Stimulated activated CD4-positive, alpha-beta T cell treated with anti-CD3 and anti-CD28 coated beads, Interleukin-15, amount 100 ng/mL, for 1 hour (primary cell): Measurements from ENCODE around the gene SRBD1.

Source experiments
- DNase-seq, 2 donors: peaks; one replicate each; pipeline ENCODE4 v3.0.0-alpha.2; 2020; ENCODE audit warnings: low read depth in 1 of 2, low spot score in 1 of 2

The SRBD1 gene

GRCh38 chr2:45382744-45383143 is 228.3 kb downstream of the SRBD1 start:
- no peak for DNase-seq

DNA sequence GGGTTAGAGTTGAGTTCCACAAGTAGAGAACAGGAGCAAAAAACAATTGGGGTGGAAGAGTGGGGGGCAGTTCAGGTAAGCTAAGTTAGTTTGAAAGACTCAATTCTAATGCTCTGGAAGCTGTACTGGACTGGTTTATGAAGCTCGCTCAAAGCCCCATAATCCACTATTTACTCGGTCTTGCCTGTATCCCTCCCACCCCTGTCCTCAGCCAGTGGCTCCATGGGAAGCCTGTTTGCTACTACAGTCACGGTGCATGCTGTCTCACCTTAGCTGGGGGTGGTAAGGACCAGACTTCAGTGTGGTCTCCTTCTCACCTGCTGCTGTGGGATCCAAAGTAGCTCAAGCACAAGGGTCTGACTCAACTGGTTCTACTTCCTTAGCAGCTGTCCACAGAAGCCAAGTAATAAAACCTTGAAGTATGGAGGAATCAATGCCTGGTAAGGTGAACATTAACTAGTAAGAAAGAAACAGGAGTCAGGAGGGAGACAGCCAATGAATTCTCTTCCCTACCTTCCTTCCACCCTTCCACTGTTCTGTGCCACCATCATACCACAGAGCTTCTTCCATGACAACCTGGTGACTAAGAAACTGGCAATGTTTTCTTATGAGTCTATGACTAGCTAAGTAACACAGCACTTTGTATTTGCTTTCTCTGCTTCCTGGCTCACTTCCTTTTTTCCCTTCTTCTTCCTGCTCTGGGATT is 230.8 kb downstream of the SRBD1 start:
- no peak for DNase-seq

- DNase-seq = no peak
Measured at GRCh38 chr2:45379399-45380087, 231.5 kb downstream of the SRBD1 start.

GRCh38 chr2:45373534-45373933 is 237.5 kb downstream of the SRBD1 start:
- DNase-seq = no peak

GRCh38 chr2:45370369-45370768 is 240.7 kb downstream of the SRBD1 start:
- no peak for DNase-seq

GRCh38 chr2:45368792-45369191 is 242.3 kb downstream of the SRBD1 start:
- no peak for DNase-seq

DNA sequence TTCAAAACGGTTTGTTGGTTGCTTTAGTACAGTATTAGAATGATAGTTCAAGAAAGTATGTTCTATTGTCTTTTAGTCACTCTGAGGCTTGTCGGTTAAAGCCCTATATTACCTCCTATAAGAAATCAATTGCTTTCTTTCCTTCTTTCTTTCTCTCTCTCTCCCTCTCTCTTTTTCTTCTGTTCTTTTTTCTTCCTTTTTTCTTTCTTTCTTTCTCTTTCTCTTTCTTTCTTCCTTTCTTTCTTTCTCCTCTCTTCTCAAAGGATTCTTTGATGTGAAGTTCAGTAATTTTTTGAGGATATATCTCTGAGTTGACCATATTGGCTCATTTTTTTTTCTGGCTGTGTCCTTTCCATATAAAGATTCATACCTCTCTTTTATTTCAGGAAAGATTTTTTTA is 249.4 kb downstream of the SRBD1 start:
- DNase-seq = no peak

DNA sequence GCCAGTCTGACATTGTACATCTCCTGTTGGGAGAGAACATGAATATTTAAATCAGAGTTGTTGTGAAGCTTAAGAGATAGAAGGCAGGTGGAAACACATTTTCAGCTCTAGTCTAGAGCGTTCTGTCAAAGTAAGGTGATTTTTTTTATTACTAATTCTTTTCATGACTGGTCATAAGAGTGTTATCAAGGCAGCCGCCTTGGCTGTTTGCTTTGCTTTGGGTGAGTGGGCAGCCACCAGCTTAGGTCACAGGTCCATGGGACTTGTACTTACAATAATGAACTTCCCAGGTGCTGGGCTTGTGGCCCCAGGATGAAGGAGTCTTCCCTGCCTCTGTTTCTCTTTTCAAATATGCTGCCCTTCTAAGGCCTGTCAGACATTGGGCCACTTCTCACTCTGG is 256.3 kb downstream of the SRBD1 start:
- no peak for DNase-seq

GRCh38 chr2:45353879-45354278 is 257.2 kb downstream of the SRBD1 start:
- no peak for DNase-seq

DNA sequence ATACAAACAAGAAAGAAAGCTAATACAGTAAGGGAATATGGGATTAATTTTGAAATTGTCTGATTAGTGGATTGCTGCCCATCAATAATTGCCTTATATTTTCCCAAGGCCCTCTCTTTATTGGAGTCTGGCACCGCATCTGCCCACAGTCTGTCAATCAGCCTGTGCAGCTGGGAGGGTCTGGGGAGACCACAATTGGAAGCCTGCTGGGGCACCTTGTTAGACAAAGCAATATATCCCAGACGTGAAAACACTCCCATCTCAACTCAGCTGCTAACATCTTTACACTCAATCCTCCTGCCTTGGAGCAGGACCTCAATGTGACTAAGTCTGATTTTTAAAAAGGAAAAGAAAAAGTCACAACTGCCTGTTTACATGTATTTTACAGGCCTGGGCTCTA is 258.6 kb downstream of the SRBD1 start:
- no peak for DNase-seq

DNA sequence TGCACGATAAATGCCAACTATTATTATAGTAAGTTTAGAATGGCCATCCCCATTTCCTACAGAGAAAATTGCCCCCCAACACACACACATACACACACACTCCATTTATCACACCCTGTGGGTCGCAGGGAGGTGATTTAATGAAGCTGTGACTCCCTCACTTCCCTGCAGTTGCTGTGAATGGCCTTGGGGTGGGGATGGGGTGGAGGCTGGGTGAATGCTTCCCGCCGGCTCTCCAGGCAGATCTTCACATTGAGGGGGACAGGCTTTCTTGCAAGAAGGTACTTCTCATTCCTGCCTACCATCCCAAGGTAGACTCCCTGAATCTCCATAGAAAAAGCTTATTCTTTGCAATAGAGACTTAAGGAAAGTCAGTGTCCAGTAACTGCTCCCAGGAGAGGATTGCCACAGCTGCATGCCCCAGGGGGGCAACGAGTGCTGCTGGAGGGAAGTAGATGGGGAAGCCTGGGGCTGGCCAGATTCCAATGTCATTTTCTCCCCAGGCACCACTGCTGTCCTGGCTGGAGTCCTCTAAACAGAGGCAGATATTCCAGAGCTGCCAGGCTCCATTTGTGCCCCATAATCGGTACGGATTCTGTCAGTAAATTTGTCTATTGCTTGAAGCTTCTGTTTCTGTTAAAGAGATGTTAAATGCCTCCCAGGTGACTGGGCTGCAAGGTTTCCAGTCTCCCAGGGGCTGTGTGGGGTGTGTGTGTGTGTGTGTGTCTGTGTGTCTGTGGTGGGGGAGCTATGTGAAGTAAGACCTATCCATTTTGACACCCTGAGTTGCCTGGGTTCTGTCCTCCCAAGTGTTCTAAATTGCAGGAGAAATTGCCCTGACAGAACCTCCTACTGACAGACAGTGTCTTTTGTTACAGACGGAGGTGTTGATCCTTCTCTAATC is 265.5 kb downstream of the SRBD1 start:
- no peak for DNase-seq

- DNase-seq = no peak
Measured at GRCh38 chr2:45344502-45344901, 266.6 kb downstream of the SRBD1 start.

GRCh38 chr2:45344071-45344470 is 267.0 kb downstream of the SRBD1 start:
- DNase-seq = no peak

GRCh38 chr2:45343251-45344017 is 267.6 kb downstream of the SRBD1 start:
- DNase-seq = no peak

- DNase-seq = no peak
Measured at GRCh38 chr2:45340318-45340717, 270.7 kb downstream of the SRBD1 start.

- DNase-seq = no peak
Measured at GRCh38 chr2:45339253-45339652, 271.8 kb downstream of the SRBD1 start.
